GM21528 (cell line): ENCODE data around the gene CCR6.

Source experiments
- ATAC-seq: cut with Tn5 transposase; IDR thresholded peaks from one replicate; pipeline ENCODE4 v1.9.1; 2021; ENCODE audit warnings: mild to moderate bottlenecking, moderate library complexity; ENCODE audit not compliant: unreplicated experiment, low FRiP score

The CCR6 gene

DNA sequence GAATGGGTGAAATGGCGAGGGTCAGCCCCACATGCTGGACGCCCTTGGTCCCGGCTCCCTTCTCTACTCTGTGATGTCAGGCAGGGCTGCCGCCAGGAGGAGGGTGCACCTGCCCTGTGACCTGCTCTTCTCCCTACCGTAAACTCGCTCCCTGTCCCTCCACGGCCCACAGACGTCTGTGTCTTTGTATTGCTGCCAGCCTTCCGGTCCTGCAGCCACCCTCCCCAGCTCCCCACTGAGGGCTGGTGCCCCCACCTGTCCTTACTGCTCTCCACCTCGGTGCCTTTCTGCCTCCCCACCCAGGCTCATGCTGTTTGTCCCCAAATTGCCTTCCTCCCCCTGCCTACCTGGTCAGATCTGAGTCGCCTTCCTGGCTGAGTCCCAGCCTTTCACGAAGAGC is 4.1 kb upstream of the CCR6 start:
- ATAC-seq: no peak

DNA sequence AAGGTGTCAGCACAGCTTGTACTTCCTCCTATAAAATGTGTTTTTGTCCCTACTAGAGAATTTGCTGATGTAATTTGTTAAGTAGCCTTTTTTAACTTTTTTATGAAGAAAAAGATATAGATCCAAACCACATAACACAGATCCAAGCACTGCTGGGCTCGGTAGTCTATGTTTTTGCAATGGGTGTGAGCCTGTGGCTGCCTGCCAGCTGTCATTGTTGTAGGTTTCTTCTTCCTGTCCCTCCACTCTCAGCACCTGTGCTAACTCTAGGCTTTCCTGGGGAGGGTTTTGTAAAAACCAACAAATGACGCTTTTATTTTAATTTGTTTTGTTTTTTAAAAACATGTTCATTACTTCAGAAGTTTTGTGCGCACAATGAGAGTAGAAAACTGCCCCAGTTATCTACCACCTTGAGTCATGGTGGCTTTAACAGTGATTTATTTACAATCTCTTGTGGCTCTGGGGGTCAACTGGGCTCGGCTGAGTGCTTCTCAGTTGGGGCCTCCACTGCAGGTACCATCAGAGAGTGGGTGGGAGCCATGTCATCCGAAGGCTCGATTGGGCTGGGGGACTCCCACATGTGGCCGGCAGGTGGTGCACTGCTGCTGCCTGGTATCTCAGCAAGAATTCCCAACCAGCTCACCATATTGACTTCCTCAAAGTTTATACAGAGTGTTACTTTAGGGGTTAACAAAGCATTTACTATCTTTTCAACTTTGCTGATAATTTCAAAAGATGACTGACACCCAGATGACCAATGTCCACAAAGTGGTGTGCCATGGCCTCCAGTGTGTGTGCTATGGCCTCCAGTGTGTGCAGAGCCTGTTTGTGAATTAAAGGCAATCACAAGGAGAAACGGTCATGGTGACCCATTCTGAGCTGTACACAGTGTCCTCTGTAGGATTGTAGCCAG is 3.0 kb upstream of the CCR6 start:
- ATAC-seq: no peak

DNA sequence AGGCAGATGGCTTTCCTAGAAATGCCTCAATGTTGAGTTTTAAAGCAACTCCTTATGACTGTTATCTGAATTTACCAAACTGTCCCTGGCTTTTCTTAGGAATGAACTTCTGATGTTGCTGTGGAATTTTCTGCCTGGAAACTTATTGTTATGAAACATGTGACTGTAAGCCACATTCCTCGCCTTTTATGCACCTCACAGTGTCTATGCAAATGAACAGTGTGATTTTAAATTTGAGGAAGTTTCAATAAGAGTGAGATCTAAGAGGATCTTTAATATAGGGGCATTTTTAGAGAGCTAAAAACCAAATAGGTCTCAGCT is 2.4 kb upstream of the CCR6 start:
- no peak for ATAC-seq

DNA sequence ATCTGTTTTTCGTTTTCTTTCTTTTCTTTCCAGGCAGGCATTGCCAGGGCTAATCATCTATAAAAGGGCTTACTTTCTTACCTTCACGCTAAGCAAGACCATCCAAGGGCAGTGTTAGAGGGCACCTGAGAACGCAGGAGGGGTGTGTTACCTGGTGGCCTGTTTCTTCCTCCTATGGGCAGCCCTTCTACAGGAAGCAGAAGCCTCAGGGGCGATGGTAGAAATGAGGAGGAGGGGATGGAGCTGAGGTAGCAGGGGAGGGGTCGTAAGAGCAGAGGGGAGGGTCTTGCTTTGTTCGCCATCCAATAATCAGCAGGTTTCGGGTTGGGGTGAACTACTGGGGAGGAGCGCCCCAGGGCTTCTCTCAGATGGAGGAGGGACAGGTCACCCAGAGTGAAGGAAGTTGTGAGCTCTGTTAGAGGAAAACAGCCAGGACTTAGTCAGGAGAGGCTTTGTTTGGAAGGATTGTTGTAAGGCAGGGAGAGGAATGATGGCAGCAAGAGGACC is 1.5 kb upstream of the CCR6 start:
- ATAC-seq: peak; percentile 2

DNA sequence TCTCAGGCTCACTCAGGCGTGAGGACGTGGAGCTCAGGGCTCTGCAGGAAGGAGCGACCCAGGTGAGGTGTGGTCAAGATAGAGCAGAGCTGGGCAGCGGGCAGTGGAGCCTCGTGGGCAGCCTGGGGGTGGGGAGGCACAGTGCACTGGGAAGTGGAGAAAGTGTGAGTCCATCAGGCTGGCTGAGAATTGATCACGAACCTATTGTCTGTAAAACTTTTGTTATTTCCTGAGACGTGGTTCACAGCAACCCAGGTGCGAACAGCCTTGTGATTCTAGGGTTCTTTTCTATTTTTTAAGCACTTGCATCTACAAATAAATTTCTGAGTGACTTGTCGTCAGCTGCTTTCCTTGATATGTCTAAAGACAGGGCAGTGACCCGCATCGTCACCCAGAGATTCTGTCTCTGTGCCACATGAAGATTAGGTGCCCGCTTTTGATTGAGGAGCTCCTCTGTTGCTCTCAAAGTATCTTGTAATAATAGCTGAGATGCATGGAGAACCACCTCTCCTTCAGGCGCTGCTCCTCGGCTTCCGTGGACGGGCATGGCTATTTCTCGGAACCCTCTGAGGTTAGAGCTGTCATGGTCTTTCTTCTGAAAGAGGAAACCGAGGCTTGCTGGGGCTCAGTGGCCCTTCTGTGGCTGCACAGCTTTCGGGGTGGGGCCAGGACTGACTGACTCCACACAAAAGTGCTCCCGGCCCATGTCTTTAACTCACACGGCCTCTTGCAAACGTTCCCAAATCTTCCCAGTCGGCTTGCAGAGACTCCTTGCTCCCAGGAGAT is 662 bp upstream of the CCR6 start:
- peak; percentile 47 for ATAC-seq

DNA sequence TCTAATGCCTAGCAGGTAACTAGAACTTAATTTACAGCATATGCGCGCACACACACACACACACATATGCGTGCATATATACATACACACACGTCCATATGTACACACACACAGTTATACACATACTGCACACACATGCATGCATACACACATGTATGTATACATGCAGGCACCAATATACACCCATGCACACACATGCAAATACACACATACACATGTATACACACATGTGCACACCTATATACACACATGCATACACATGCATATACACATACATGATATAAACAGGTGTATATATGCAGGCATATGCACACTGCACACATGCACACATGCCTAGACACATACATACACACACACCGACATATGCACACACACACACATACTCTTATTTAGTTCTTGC is 1.9 kb downstream of the CCR6 start:
- no peak for ATAC-seq

DNA sequence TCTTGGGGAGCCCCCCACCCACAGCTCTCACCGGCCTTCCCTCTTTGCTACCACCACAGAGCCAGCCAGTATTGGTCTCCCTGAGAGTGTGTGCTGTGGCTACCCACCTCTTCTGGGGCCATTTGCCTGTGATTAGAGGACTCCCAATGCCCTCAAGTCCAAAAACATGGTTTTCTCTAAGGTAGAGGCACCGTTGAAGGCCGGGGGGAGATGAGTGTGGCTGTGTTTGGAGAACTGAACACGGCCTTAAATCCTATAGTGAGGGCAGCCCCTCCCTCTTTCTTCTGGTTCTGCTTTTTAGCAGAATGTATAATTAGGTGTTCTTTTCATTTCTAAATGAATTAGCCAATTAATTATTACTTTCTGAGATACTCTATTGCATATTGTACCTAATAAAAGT is 2.5 kb downstream of the CCR6 start:
- no peak for ATAC-seq

DNA sequence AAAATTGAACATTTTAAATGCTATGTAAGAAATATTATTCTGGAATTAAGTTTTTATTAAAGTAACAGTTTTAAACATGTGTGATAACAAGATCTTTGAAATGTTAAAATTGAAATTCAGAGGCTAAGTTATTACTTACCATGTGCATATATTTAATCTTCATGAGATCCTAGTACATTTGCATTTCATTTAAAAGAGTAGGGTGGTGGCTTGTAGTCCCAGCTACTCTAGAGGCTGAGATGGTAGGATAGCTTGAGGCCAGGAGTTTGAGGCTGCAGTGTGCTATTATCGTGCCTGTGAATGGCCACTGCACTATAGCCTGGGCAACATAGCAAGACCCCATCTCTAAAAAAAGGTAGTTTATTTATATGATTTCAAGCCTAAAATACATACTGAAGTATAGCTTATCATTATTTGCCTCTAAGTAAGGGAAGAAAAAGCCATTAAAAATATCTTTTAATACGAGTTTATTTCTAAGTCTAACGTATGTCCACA is 3.0 kb downstream of the CCR6 start:
- no peak for ATAC-seq

DNA sequence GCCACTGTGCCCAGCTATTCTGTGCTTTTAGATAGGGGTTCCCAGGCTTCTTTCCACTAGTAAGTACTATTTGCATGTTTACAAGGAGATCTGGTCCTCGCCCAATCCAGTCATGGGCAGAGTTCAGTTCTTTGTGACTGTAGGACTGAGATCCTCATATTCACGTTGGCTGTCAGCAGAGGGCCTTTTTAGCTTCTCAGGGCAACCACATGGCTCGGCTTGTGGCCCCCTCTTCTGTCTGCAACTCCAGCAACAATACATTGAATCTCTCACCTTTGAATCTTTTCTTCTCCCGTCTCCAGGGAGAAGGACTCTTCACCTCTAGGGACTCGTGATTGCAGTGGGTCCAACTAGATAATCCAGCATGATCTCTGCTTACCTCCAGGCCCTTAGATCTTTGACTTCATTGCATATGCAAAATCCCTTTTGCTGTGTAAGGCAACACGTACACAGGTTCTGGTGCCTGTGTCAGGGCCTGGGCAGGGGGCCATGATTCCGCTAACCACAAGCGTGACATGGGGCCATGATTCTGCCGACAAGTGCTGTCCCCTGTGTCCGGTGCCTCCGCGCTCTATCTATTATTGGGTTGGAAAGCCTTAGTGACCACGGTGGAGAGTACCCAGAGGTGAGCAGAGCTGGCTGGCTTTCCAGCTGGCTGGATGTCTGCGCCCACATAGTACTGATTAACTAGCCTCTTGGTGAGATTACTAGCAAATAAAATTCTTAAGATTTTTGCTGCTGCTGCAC is 5.1 kb downstream of the CCR6 start:
- no peak for ATAC-seq

DNA sequence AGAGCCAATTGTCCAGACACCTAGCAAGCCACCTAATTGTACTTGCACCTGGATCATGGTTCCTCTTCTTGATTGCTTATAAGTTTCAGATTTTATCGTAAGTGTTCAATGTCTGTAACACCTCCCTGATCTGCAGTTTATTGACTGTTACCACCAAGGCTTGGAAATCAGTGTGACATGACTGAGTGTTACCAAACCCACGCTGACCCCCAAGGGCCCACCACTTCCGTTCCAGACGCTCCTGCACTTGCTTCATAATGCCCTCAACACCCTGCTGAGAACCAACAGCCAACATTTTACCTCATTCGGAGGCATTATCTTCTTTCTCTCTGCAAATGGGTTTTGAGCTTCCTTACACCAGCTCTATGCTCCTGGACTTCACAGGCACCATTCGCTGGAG is 6.3 kb downstream of the CCR6 start:
- ATAC-seq: no peak

DNA sequence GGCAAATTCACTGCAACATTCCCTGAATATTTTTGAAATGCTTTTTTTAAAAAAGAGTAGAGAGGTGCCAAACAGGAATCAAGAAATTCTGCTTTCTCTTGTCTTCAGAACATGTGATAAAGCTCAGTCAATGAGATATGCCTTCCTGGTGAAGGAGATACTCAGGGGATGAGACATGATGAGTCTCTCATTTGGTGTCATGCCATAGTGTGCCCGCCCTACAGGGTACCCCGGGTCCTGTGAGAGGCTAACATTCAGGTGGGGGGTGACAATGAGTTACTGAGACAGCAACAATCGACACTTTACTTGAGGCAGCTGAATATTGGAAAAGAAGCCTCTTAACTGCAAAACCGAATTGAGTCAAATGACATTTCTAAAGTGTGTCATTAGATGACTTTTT is 6.7 kb downstream of the CCR6 start:
- no peak for ATAC-seq

DNA sequence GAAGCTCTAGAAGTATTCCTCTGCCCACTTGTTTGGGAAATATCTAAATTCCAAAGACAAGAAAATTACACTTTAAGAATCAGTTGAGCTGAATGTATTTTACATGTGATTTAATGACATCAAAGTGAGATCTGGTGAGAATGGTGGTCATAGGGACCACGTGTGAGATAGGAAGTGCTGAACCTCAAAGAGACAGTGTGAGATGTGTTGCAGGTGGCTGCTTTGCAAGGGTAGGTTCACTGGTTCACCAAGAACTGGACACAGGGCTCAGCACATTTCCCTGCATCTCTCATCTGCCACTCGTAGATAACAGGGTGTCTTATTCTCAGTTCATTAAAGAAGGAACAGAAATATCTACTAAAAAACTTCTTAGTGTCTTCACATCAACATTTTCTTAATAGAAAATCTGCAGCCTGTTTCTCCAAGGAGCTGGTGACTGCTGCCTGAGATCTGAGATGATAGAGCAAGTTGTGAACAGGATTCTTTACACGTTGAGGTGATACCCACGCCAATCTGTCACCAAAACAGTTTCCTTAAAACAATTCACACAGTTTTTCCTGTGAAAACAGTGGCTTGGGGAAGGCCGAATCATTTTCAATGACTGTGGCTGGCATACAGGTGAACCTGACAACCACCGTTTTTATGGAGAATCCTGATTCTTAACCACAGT is 7.2 kb downstream of the CCR6 start:
- ATAC-seq: no peak

DNA sequence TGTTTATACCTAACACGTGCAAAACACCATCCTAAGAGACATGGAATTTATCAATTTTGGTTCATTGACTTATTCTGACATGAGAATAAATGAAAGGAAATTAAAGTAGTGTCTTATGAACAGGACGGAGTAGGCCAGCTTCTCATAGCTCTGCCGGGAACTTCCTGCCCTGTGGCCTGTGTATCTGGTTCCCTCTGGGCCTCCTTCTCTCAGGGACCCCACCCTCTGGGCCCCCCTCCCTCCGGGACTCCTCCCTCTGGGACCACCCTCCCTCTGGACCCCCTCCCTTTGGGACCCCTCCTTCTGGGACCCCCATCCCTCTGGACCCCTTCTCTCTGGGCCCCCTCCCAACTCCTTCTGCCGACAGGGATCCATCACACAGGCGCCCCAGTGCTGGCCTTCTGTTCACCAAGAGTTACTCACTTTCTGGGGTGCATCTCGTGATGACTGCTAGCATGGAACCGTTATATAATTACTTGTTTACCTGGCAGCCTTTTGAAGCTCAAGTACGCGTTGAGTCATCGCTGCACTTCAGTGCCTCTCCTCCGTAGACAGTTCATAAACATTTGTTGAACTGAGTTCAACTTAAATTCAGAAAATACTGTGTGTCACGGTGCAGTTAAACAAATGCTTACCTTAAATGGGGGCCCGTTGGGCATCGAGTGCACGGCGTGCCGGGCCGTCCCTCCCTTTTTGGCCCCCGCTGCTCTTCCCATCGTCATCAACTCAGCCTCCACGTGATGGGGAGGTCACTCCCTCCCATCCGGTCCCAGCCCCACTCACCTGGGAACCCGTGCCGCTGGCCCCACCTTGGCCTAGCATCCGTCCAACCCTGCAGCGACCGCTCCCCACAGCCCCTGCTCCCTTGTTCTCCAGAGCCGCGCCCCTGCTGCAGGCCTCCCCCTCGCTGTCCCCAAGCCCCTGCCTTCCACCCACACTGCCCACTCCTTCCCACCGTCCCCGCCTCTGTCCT is 8.1 kb downstream of the CCR6 start:
- no peak for ATAC-seq

DNA sequence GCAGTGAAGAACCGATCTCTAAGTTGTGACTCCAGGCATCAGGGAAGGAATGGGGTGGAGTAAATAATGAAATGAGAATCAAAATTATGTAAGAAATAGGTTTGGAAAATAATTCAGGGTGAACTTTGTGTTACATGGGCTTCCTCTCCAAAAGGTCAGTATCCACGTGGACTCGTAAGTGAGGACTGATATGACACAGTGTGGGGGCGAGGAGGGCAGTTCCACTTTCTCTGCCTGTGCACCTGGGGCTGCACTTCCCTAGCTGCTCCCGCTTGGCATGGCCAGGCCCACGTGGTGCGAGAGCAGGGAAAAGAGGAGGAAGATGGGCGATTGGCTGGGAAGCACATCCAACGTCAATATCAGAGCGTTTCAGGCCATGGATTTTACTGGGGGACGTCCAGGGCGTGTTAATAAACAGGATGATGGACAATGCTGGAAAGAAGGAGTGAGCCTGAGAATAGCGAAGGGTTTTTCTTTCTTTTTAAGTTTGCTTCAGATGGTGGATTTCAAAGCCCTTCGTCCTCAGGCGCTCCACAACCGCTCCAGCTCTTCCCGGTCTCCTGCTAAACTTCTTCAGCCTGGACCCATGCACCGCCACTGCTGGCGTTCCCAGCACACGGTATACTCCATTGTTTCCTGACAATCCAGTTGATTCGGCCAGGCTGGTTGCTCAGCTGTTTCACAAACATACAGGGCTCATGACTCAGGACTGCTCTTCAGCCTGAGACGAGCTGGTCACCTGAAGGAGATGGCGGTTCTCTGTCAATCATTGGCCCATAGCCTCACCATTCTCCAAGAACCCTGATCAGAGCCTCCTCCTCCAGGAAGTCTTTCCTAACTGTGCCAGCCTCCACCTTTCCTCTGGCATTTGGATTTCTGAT is 11.8 kb downstream of the CCR6 start:
- ATAC-seq: no peak

DNA sequence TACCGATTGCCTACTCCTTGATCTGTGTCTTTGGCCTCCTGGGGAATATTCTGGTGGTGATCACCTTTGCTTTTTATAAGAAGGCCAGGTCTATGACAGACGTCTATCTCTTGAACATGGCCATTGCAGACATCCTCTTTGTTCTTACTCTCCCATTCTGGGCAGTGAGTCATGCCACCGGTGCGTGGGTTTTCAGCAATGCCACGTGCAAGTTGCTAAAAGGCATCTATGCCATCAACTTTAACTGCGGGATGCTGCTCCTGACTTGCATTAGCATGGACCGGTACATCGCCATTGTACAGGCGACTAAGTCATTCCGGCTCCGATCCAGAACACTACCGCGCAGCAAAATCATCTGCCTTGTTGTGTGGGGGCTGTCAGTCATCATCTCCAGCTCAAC is 13.5 kb downstream of the CCR6 start:
- ATAC-seq: no peak

DNA sequence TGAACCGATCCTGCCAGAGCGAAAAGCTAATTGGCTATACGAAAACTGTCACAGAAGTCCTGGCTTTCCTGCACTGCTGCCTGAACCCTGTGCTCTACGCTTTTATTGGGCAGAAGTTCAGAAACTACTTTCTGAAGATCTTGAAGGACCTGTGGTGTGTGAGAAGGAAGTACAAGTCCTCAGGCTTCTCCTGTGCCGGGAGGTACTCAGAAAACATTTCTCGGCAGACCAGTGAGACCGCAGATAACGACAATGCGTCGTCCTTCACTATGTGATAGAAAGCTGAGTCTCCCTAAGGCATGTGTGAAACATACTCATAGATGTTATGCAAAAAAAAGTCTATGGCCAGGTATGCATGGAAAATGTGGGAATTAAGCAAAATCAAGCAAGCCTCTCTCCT is 14.2 kb downstream of the CCR6 start:
- no peak for ATAC-seq

DNA sequence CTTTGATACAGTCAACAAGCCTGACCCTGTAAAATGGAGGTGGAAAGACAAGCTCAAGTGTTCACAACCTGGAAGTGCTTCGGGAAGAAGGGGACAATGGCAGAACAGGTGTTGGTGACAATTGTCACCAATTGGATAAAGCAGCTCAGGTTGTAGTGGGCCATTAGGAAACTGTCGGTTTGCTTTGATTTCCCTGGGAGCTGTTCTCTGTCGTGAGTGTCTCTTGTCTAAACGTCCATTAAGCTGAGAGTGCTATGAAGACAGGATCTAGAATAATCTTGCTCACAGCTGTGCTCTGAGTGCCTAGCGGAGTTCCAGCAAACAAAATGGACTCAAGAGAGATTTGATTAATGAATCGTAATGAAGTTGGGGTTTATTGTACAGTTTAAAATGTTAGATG is 15.0 kb downstream of the CCR6 start:
- no peak for ATAC-seq

DNA sequence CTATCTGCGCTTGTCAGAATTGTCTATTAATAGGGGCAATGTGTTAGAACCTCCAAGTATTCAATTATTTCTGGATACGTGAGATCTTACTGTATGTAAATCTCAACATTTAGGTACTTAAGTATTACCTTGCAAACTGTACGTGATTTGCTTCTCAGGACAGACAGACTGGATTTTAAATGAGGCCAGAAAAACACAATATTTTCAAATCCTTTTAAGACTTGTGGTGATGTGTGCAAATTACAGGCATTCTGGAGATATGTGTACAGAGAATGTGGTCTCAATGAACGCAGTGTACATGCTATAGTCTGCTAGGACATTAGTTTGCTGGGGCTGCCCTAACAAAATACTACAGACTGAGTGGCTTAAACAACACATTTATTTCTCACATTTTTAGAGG is 16.9 kb downstream of the CCR6 start:
- ATAC-seq: no peak
